Activated T-cell treated with anti-CD3 and anti-CD28 coated beads, Interleukin-2, amount 50 U/mL, for 1 hour (primary cell): ENCODE data around the gene SMC5.
A peak's percentile ranks its signal among the peaks of the same experiment; 100 is the strongest.
"Not testable (repeated sequence)": the region's sequence is repeated elsewhere in the genome, so short reads cannot be mapped to it uniquely, and the experiment has no call there.

Source experiments
- DNase-seq: peaks from one replicate; pipeline ENCODE4 v3.0.0-alpha.2; 2020

Gene SMC5

GRCh38 chr9:70258692-70259511 is at the start of gene SMC5:
Gene SMC5 (plus strand): TSS chr9:70258978. CDS start chr9:70259079, 101 bp downstream.
- peak; percentile 94 for DNase-seq

- DNase-seq: no peak
These were observed 41.7 kb upstream of the SMC5 start for GRCh38 chr9:70217029-70217428.

DNA sequence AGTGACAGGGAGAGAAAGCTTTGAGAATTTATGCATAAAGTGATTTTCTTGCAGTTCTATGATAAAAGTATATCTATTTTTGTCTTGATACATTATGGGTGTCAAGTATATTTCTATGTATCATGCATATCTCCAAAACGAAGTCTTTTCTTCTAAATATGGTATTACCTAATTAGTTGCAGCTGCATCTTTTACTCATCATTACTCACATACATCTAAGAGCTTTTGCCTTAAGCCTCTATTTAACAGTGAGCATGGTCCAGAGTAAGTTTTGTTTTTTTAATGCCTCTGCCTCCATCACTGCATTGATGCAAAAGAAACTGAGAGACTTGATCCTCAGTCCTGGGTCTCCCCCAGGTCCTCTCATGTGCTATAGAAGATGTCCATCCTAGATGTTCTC is 40.0 kb upstream of the SMC5 start:
- no peak for DNase-seq

DNA sequence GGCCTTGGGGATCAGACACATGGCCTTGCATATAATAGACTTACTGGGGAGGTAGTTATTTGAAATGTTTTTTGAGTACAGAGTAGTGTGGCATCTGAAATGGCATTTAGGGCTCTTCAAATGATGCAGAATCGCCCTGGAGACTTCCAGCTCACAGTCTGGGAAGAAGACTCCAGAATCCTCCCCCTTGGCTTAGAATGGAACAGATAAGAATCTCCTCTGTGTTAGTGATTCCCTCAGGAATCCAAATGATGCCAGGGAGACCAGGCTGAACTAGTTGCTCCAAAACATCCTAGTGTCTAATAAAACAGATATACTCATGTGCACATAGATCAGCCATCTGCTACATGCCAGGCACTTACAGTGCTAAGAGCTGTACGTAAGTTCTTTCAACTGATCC is 38.6 kb upstream of the SMC5 start:
- no peak for DNase-seq

DNA sequence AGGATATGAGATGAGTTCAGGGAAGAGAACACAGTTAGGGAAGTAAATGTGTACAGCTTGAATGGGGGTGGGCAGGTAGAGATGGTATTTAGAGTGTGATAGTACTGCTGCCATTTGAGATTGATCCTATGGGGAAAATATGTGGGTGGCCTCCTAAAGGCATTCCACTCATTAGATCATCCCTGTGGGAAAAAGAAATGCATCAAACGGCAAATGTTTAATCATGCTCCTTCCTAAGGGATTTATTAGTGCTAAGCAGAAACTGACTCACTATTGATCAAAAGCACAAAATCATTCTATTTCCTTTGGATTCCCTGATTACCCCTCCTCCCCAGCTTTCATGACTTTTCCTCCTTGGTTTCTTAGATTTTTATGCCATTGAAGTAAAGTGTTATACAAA is 36.4 kb upstream of the SMC5 start:
- DNase-seq: no peak

- DNase-seq: no peak
These were observed 30.7 kb upstream of the SMC5 start for GRCh38 chr9:70228118-70228517.

- no peak for DNase-seq
These were observed 30.2 kb upstream of the SMC5 start for GRCh38 chr9:70228611-70229010.

GRCh38 chr9:70229026-70229425 is 29.8 kb upstream of the SMC5 start:
- no peak for DNase-seq

DNA sequence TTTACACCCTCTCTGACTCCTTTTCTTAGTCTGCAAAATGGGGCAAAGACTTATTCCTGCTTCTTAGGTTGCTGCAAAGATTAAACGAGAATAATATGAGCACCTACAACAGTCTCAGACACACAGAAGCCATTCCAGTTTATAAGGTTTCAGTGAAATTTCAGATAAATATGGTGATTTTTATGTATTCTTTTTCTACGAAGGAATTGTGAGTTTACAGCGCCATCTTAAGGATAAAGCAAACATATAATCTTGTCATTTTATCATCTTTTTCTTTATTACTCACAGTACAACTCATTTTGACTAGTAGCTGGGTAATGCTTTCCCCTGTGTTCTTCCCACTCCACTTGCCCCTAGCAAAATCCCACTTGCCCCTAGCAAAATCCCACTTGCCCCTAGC is 29.2 kb upstream of the SMC5 start:
- DNase-seq: no peak

DNA sequence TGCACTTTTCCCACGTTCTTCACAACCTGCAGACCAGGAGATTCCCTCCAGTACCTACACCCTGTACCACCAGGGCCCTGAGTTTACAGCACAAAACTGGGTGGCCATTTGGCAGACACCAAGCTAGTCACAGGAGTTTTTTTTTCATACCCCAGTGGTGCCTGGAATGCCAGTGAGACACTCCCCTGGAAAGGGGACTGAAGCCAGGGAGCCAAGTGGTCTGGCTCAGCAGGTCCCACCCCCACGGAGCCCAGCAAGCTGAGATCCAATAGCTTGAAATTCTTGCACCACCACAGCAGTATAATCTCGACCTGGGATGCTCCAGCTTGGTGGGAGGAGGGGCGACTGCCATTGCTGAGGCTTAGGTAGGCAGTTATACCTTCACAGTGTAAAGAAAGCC is 26.3 kb upstream of the SMC5 start:
- no peak for DNase-seq

GRCh38 chr9:70234208-70234607 is 24.6 kb upstream of the SMC5 start:
- not testable (repeated sequence) for DNase-seq

GRCh38 chr9:70245952-70246351 is 12.8 kb upstream of the SMC5 start:
- DNase-seq: not testable (repeated sequence)

GRCh38 chr9:70250221-70250620 is 8.6 kb upstream of the SMC5 start:
- DNase-seq: no peak

- DNase-seq: no peak
These were observed 3.3 kb upstream of the SMC5 start for GRCh38 chr9:70255486-70255885.

DNA sequence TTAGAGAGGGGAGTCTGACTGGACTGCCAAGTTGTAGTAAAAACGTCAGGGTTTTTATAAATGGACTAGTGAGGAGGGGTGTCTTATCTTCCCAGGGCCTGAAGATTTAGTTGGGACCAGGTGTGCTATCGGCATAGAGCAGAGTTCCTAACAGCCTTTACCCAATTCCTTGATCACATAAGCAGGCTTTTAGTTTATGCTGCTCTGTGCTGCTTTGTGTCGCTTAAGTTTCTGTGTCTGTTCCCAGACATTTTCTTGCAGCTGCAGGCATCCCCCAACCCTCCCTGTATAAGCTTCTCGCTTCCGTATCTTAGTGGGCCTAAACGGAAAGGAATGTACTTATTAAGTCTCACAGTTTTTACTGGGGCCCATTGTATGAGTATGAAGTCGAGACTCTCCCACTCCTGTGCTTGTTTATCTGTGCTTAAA is 2.6 kb upstream of the SMC5 start:
- no peak for DNase-seq

DNA sequence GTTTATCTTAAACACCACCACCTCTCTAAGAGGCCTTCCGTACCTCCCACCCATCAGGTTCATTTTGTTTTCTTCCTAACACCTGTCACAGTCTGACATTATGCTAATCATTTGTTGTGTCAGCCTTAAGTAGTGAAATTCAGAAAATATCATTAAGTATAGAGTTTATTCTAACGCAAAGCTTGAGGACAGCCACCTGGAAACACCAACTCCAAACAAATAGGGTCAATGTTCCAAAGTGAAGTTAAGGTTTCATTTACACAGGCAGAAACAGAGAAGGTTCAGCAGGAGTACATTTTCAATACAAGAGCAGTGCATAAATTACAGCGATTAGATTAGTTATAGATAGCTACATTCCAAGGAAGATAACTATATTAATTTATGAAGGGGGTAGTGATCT is 1.3 kb upstream of the SMC5 start:
- DNase-seq: no peak

- no peak for DNase-seq
These were observed 637 bp upstream of the SMC5 start for GRCh38 chr9:70257991-70258691.

DNA sequence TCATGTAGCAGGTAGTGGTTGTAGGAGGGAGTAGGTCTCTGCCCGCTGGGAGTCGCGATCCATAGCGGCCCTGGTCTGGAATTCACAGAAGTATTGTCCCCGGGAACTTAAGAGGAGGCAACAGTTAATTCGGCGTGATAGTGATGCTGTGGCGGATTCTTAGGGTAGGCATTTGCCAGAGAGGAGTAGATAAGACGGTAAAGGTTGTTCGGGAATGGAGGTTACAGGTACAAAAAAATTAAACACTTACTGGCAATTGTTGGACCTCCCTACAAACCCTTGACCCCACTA is 679 bp downstream of the SMC5 start:
- DNase-seq: no peak

DNA sequence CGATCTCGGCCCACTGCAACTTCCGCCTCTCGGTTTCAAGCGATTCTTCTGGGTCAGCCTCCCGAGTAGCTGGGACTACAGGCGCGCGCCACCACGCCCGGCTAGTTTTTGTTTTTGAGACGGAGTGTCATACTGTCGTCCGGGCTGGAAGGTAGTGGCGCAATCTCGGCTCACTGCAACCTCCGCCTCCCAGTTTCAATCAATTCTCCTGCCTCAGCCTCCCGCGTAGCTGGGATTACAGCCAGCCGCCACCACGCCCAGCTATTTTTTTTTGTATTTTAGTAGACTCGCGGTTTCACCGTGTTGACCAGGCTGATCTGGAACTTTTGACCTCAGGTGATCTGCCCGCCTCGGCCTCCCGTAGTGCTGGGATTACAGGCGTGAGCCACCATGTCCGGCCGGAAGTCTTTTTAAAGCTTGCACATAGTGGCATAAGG is 1.2 kb downstream of the SMC5 start:
- no peak for DNase-seq

GRCh38 chr9:70260606-70261005 is 1.8 kb downstream of the SMC5 start:
- no peak for DNase-seq

DNA sequence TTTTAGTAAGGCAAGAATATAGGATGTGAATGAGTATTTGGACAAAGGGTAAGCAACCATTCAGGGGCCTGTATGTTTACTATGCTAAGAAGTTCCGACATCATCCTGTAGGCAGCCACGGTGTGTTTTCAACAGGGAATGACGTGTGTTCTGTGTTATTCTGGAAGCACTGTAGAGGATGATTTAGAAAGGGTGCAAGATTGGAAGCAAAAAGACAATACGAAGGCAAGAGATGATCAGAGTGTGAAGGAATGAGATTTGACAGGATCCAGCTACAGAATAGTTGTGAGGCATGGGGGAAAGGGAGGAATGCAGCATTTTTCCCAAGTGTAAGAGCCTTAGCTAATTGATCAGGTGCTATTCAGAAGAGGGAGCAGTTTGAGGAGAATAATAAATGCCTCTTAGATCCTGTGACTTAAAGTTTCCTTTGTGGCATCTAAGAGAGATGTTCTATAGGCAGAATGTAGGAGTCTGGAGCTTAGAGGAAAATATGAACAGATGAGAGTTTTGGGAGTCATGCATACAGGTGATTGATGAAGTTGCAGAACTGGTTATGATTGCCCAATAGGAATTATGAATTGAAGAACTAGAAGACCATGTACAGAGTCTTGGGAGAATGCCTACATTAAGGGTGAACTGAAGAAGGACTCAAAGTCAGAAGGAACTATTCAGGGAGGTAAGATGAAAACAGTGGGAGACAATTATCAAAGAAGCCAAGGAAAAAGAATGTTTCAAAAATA is 2.5 kb downstream of the SMC5 start:
- DNase-seq: no peak

- DNase-seq: no peak
These were observed 3.6 kb downstream of the SMC5 start for GRCh38 chr9:70262366-70262765.

- DNase-seq: no peak
These were observed 4.2 kb downstream of the SMC5 start for GRCh38 chr9:70262948-70263347.

GRCh38 chr9:70263421-70263820 is 4.6 kb downstream of the SMC5 start:
- DNase-seq: no peak
